ENCODE data around the gene TRIM24. TPM values are rescaled to one million over a fixed set of nuclear protein-coding genes. Genes with fewer than 3 reads are reported as not detected.

TRIM24 gene
- total and polyA plus RNA-seq, 10 of the 15 experiments (the other 5 are each of a cell fraction or from before 2014, with no cell fraction given) = 4.6 to 23.5 (median 13.6) TPM

- no TSS peak for BruUV-seq (replicated peaks)
- FAIRE-seq (no peak), ATAC-seq (no peak), DNase-seq (ENCODE audit: low read depth, low spot score) (no peak)
- no peak overlapping the region for H3K9ac ChIP-seq (ENCODE audit: control insufficient read depth, insufficient read depth, low read length)
- H4K20me1 ChIP-seq (ENCODE audit: control insufficient read depth, insufficient read depth) = no peaks in the 10 kb centered on the region
- POLR2A ChIA-PET = interaction anchor here (1.5 kb wide), 1 partner anchor 15 kb away, joined by 4 read pairs; no protein-coding TSS in a partner anchor
- CTCF ChIA-PET = interaction anchor here (1.3 kb wide), 1 partner anchor 12 kb away, joined by 3 read pairs; no protein-coding TSS in a partner anchor
- SMC1A ChIA-PET (ENCODE audit: uncharacterized antibody, unreplicated experiment) = interaction anchor here (1.0 to 2.5 kb wide), 5 partner anchors 12 to 27 kb away, joined by 3 to 7 read pairs (median 4); no protein-coding TSS in a partner anchor
- no peak overlapping the region for H3K4me3 ChIP-seq
- 97% methylated on average over 3 of the region's 3 CpGs for WGBS (ENCODE audit: insufficient coverage, insufficient replicate concordance, low lambda C conversion rate, missing lambda C conversion rate)
- H3K36me3 ChIP-seq (ENCODE audit: control insufficient read depth in 2 of 2, insufficient read depth in 2 of 2, low read length in 1 of 2) = peaks cover 0 to 2% of the 10 kb centered on the region in 2 experiments; a peak in 1 of 4 replicates
- peaks cover 9% of the 10 kb centered on the region for H3K79me2 ChIP-seq (ENCODE audit: control insufficient read depth, insufficient read depth, low read length)
- TF ChIP-seq BMI1 (IDR thresholded peaks at IDR 0.05; ENCODE audit: borderline replicate concordance) = no peak
- no peak for TF ChIP-seq HDGF (IDR thresholded peaks at IDR 0.05)
- TF ChIP-seq EP300 (IDR thresholded peaks at IDR 0.05; ENCODE audit: borderline replicate concordance in 1 of 2, control insufficient read depth in 1 of 2, low read depth in 2 of 2, low read length in 2 of 2) = no peak
- TF ChIP-seq LARP7 (IDR thresholded peaks at IDR 0.05) = no peak
- no peaks in the 10 kb centered on the region for H3K27me3 ChIP-seq (replicated peaks in 1 of 2; ENCODE audit: control insufficient read depth in 2 of 2, insufficient read depth in 2 of 2, low read length in 1 of 2)
- no peak overlapping the region for H3K27ac ChIP-seq (ENCODE audit: control insufficient read depth, insufficient read depth)
- intact Hi-C loops (cut with micrococcal nuclease; ENCODE audit: unreplicated experiment) = no loop called here
- H3K4me2 ChIP-seq (ENCODE audit: control insufficient read depth, insufficient read depth) = no peak overlapping the region
- H3K4me1 ChIP-seq (ENCODE audit: control insufficient read depth, insufficient read depth, low read length) = no peaks in the 10 kb centered on the region
- H2AFZ ChIP-seq (ENCODE audit: control insufficient read depth, low read depth, low read length) = no peak overlapping the region
- no peaks in the 10 kb centered on the region for H3K9me3 ChIP-seq (replicated peaks; ENCODE audit: control insufficient read depth, insufficient read depth, low read length)
- in situ Hi-C loops (cut with MboI) = no loop called here
- RAD21 ChIA-PET (ENCODE audit: unreplicated experiment) = no interaction called here
Measured at GRCh38 chr7:138493535-138493934, 33.5 kb downstream of the TRIM24 start.

GRCh38 chr7:138495485-138495884 is 35.4 kb downstream of the TRIM24 start:
- ChIA-PET SMC1A (ENCODE audit: uncharacterized antibody, unreplicated experiment) (interaction anchor here (1.1 to 1.5 kb wide), 3 partner anchors 12 to 590 kb away, joined by 3 to 5 read pairs (median 3); no protein-coding TSS in a partner anchor), RAD21 (ENCODE audit: unreplicated experiment) (no interaction called here), POLR2A (no interaction called here), CTCF (no interaction called here)
- Histone ChIP-seq H3K4me2 (ENCODE audit: control insufficient read depth, insufficient read depth) (no peak overlapping the region), H3K27me3 (replicated peaks in 1 of 2; ENCODE audit: control insufficient read depth in 2 of 2, insufficient read depth in 2 of 2, low read length in 1 of 2) (no peaks in the 10 kb centered on the region), H3K9me3 (replicated peaks; ENCODE audit: control insufficient read depth, insufficient read depth, low read length) (peaks cover 6% of the 10 kb centered on the region; the same call in 2 of the 3 replicates), H4K20me1 (ENCODE audit: control insufficient read depth, insufficient read depth) (no peaks in the 10 kb centered on the region), H3K79me2 (ENCODE audit: control insufficient read depth, insufficient read depth, low read length) (peaks cover 19% of the 10 kb centered on the region), H2AFZ (ENCODE audit: control insufficient read depth, low read depth, low read length) (no peak overlapping the region), H3K36me3 (ENCODE audit: control insufficient read depth in 2 of 2, insufficient read depth in 2 of 2, low read length in 1 of 2) (peaks cover 0 to 2% of the 10 kb centered on the region in 2 experiments; a peak in 1 of 4 replicates), H3K4me3 (no peak overlapping the region), H3K4me1 (ENCODE audit: control insufficient read depth, insufficient read depth, low read length) (no peaks in the 10 kb centered on the region), H3K9ac (ENCODE audit: control insufficient read depth, insufficient read depth, low read length) (no peak overlapping the region), H3K27ac (ENCODE audit: control insufficient read depth, insufficient read depth) (no peak overlapping the region)
- DNase-seq (ENCODE audit: low read depth, low spot score) = no peak
- no peak for FAIRE-seq
- WGBS (ENCODE audit: insufficient coverage, insufficient replicate concordance, low lambda C conversion rate, missing lambda C conversion rate) = 92% methylated on average over 1 of the region's 1 CpG
- intact Hi-C loops (cut with micrococcal nuclease; ENCODE audit: unreplicated experiment) = no loop called here
- ATAC-seq = no peak
- no TSS peak for BruUV-seq (replicated peaks)
- in situ Hi-C loops (cut with MboI) = no loop called here
- TF ChIP-seq JUND (IDR thresholded peaks at IDR 0.05; ENCODE audit: low read depth, low read length) = no peak
- no peak for TF ChIP-seq MTA3 (IDR thresholded peaks at IDR 0.05; ENCODE audit: borderline replicate concordance, low read length)
- TF ChIP-seq POLR2A (IDR thresholded peaks at IDR 0.05; ENCODE audit: low read depth, low read length) = no peak
- no peak for TF ChIP-seq PKNOX1 (IDR thresholded peaks at IDR 0.05)
- no peak for TF ChIP-seq JUNB (IDR thresholded peaks at IDR 0.05)
- no peak for TF ChIP-seq IKZF2 (IDR thresholded peaks at IDR 0.05)
- no peak for TF ChIP-seq NBN (IDR thresholded peaks at IDR 0.05)
- TF ChIP-seq TCF3 (IDR thresholded peaks at IDR 0.05; ENCODE audit: borderline replicate concordance, insufficient read depth, low read depth, low read length) = no peak
- no peak for TF ChIP-seq BRCA1 (IDR thresholded peaks at IDR 0.05; ENCODE audit: low read depth, low read length)
- TF ChIP-seq CREM (IDR thresholded peaks at IDR 0.05; ENCODE audit: low read depth) = no peak
- TF ChIP-seq CHD2 (IDR thresholded peaks at IDR 0.05; ENCODE audit: borderline replicate concordance, low read depth, low read length) = no peak
- no peak for TF ChIP-seq ZBTB11 (CRISPR knock-in tag; IDR thresholded peaks at IDR 0.05)

All from GM12878 (cell line).